ENCODE data around the gene UBR1.
"Not testable (repeated sequence)": the region's sequence is repeated elsewhere in the genome, so short reads cannot be mapped to it uniquely, and the experiment has no call there.

UBR1 gene

DNA sequence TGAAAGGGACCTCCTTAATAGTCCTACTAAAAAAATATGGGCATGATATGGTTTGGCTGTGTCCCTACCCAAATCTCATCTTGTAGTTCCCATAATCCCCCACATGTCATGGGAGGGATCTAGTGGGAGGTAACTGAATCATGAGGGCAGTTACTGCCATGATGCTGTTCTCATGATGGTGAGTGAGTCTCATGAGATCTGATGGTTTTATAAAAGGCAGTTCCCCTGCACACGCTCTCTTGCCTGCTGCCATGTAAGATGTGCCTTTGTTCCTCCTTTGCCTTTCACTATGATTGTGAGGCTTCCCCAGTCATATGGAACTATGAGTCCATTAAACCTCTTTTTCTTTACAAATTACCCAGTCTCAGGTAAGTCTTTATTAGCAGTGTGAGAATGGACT is 211.9 kb downstream of the UBR1 start:
- DNase-seq, result not testable (repeated sequence)
